ENCODE results near the gene RFX3.

RFX3 gene

DNA sequence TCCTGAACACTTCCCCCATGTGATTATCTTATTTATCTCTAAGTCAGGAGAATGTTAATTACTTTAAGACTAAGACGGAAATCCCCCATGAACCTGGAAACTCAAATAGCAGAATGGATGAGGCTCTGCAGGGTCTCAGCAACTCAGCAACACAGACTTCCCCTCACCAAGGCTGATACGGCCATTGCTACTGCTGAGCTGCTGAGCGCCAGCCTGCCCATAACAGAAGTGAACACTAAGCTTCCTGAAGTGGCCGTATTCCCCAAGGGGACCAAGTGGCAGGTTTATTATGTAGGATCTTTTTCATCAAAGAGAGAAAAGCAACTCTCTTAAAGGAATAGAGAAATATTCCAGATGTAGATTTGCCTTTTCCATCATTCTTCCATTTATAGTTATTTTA lies 311.1 kb downstream of the RFX3 start:
- Histone ChIP-seq H3K4me3 (ENCODE audit: low read length) (no peak overlapping the region), H3F3A (ENCODE audit: control insufficient read depth, insufficient read depth) (no peaks in the 10 kb centered on the region), H3K9me2 (replicated peaks; ENCODE audit: control insufficient read depth, low read length) (no peaks in the 10 kb centered on the region), H3K9me3 (ENCODE audit: control insufficient read depth, insufficient read depth, low read length) (no peaks in the 10 kb centered on the region), H3K79me2 (ENCODE audit: control insufficient read depth, low read length) (no peaks in the 10 kb centered on the region), H3K4me2 (ENCODE audit: low read length) (no peak overlapping the region), H3K27ac (ENCODE audit: low read depth, low read length) (no peak overlapping the region), H3K4me1 (ENCODE audit: control insufficient read depth, low read length) (no peaks in the 10 kb centered on the region), H3K27me3 (ENCODE audit: control insufficient read depth, low read length) (no peaks in the 10 kb centered on the region), H4K20me1 (ENCODE audit: control insufficient read depth, insufficient read depth, low read depth, low read length) (no peaks in the 10 kb centered on the region), H3K36me3 (ENCODE audit: control insufficient read depth, low read length) (no peaks in the 10 kb centered on the region)
- TF ChIP-seq, protein P1, sequence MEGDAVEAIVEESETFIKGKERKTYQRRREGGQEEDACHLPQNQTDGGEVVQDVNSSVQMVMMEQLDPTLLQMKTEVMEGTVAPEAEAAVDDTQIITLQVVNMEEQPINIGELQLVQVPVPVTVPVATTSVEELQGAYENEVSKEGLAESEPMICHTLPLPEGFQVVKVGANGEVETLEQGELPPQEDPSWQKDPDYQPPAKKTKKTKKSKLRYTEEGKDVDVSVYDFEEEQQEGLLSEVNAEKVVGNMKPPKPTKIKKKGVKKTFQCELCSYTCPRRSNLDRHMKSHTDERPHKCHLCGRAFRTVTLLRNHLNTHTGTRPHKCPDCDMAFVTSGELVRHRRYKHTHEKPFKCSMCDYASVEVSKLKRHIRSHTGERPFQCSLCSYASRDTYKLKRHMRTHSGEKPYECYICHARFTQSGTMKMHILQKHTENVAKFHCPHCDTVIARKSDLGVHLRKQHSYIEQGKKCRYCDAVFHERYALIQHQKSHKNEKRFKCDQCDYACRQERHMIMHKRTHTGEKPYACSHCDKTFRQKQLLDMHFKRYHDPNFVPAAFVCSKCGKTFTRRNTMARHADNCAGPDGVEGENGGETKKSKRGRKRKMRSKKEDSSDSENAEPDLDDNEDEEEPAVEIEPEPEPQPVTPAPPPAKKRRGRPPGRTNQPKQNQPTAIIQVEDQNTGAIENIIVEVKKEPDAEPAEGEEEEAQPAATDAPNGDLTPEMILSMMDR (IDR thresholded peaks at IDR 0.05; ENCODE audit: low read depth, low read length, poor library complexity, severe bottlenecking), result no peak
- no peak for TF ChIP-seq EZH2phosphoT487 (IDR thresholded peaks at IDR 0.05; ENCODE audit: borderline replicate concordance, low read length)

DNA sequence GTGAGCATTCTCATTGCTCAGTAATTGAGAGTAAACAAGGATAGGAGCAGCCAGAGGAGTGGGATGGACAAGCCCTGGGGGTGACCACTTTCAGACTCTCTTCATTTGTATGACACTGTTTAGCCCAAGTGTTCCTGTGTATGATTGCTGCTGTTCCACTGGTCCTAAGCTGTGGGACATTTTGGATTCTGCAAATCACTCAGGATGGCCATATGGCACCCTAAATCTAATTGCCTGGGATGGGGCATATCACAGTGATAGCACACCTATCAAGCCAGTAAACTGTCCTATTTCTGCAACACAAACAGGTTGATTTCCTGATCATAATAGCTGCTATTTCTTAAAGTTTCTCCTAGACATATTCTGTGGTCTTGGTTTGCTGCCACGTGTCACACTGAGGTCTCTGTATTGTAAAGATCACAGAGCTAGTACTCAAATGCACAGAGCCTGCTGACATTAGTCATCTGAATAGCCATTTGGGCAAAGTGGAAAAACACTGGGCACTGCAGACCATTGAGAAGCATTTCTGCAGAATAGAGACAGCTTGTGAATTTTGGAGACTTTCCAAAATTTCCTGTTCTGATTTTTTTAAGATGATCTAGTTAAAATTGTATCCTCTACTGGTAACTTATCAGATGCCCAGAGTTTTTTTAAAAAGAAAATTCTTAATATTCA lies 320.2 kb downstream of the RFX3 start:
- Histone ChIP-seq H3K4me1 (ENCODE audit: control insufficient read depth, low read length) (no peaks in the 10 kb centered on the region), H3K27me3 (ENCODE audit: control insufficient read depth, low read length) (no peaks in the 10 kb centered on the region), H3K79me2 (ENCODE audit: control insufficient read depth, low read length) (no peaks in the 10 kb centered on the region), H3K4me2 (ENCODE audit: low read length) (no peak overlapping the region), H3K9me2 (replicated peaks; ENCODE audit: control insufficient read depth, low read length) (no peaks in the 10 kb centered on the region), H3K36me3 (ENCODE audit: control insufficient read depth, low read length) (no peaks in the 10 kb centered on the region), H3K9me3 (ENCODE audit: control insufficient read depth, insufficient read depth, low read length) (no peaks in the 10 kb centered on the region), H3K4me3 (ENCODE audit: low read length) (no peak overlapping the region), H3K27ac (ENCODE audit: low read depth, low read length) (no peak overlapping the region), H4K20me1 (ENCODE audit: control insufficient read depth, insufficient read depth, low read depth, low read length) (no peaks in the 10 kb centered on the region), H3F3A (ENCODE audit: control insufficient read depth, insufficient read depth) (no peaks in the 10 kb centered on the region)
- no peak for TF ChIP-seq EZH2phosphoT487 (IDR thresholded peaks at IDR 0.05; ENCODE audit: borderline replicate concordance, low read length)
- TF ChIP-seq, protein P1 (IDR thresholded peaks at IDR 0.05; ENCODE audit: low read depth, low read length, poor library complexity, severe bottlenecking), result no peak

DNA sequence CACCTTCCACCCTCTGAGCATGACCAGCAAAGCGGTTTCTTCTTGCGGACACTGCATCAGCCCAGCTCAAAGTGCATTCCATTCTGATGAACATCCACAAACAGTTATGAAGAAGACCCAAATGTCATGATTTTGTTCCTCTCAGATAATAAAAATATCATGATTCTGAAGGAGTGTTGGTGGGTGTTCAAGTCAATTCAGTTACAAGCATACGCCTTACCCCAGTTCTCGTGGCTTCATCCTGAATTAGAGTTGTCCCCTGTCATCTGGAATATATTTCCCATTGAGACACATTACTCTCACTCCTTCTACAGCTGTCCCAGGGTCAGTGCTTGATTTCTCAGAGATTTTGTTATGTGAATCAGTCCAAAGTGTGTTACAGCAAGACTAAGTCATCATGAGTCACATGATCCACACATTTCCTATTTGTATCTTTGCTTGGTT lies 325.4 kb downstream of the RFX3 start:
- Histone ChIP-seq H3K9me2 (replicated peaks; ENCODE audit: control insufficient read depth, low read length) (no peaks in the 10 kb centered on the region), H3K79me2 (ENCODE audit: control insufficient read depth, low read length) (no peaks in the 10 kb centered on the region), H4K20me1 (ENCODE audit: control insufficient read depth, insufficient read depth, low read depth, low read length) (no peaks in the 10 kb centered on the region), H3K4me3 (ENCODE audit: low read length) (no peak overlapping the region), H3K36me3 (ENCODE audit: control insufficient read depth, low read length) (no peaks in the 10 kb centered on the region), H3K4me2 (ENCODE audit: low read length) (no peak overlapping the region), H3F3A (ENCODE audit: control insufficient read depth, insufficient read depth) (no peaks in the 10 kb centered on the region), H3K9me3 (ENCODE audit: control insufficient read depth, insufficient read depth, low read length) (no peaks in the 10 kb centered on the region), H3K4me1 (ENCODE audit: control insufficient read depth, low read length) (no peaks in the 10 kb centered on the region), H3K27me3 (ENCODE audit: control insufficient read depth, low read length) (no peaks in the 10 kb centered on the region), H3K27ac (ENCODE audit: low read depth, low read length) (no peak overlapping the region)
- TF ChIP-seq, protein P1 (IDR thresholded peaks at IDR 0.05; ENCODE audit: low read depth, low read length, poor library complexity, severe bottlenecking), result no peak
- no peak for TF ChIP-seq EZH2phosphoT487 (IDR thresholded peaks at IDR 0.05; ENCODE audit: borderline replicate concordance, low read length)

Data from DOHH2 (cell line).